ENCODE results near the gene SULT1A2. TPM values are rescaled to one million over a fixed set of nuclear protein-coding genes. Genes with fewer than 3 reads are reported as not detected.

The SULT1A2 gene
- total and polyA plus RNA-seq, 2 of the 13 experiments (the other 11 are each of a cell fraction or from before 2014, with no cell fraction given), result 33.0 to 34.2 TPM

GRCh38 chr16:28603381-28604185, 6.7 kb upstream of the SULT1A2 start (continued):
- TF ChIP-seq HES4 (CRISPR knock-in tag; IDR thresholded peaks at IDR 0.05; ENCODE audit: borderline replicate concordance) (peak; percentile 70; the same call in 1 of the 2 replicates), CBX2 (IDR thresholded peaks at IDR 0.05; ENCODE audit: low read depth, low read length) (no peak), CBX2 (CRISPR knock-in tag; IDR thresholded peaks at IDR 0.05; ENCODE audit: low read depth) (no peak), NFE2L1 (CRISPR knock-in tag; IDR thresholded peaks at IDR 0.05; ENCODE audit: borderline replicate concordance) (no peak), ZNF691 (CRISPR knock-in tag; IDR thresholded peaks at IDR 0.05; ENCODE audit: borderline replicate concordance, low read depth) (no peak), ZNF225 (CRISPR knock-in tag; IDR thresholded peaks at IDR 0.05) (0 out of 2 replicates have a peak, but pooled peaks have one; percentile 19), KMT2B (CRISPR knock-in tag; IDR thresholded peaks at IDR 0.05) (no peak), HMGXB3 (CRISPR knock-in tag; IDR thresholded peaks at IDR 0.05; ENCODE audit: borderline replicate concordance) (no peak), ZNF274 (CRISPR knock-in tag; IDR thresholded peaks at IDR 0.05) (no peak), ZNF710 (CRISPR knock-in tag; IDR thresholded peaks at IDR 0.05; ENCODE audit: borderline replicate concordance) (no peak), HDAC6 (IDR thresholded peaks at IDR 0.05; ENCODE audit: low read depth, low read length) (no peak), PRDM15 (CRISPR knock-in tag; IDR thresholded peaks at IDR 0.05) (no peak), SAFB2 (CRISPR knock-in tag; IDR thresholded peaks at IDR 0.05; ENCODE audit: borderline replicate concordance, low read depth) (no peak), ZFP82 (CRISPR knock-in tag; IDR thresholded peaks at IDR 0.05; ENCODE audit: borderline replicate concordance) (no peak), ZNF253 (CRISPR knock-in tag; IDR thresholded peaks at IDR 0.05; ENCODE audit: borderline replicate concordance) (no peak), POLR2AphosphoS2 (IDR thresholded peaks at IDR 0.05; ENCODE audit: low read depth, low read length) (no peak), DDIT3 (CRISPR knock-in tag; IDR thresholded peaks at IDR 0.05) (no peak)
